Amygdala (tissue), 56 donors: Measurements from ENCODE around the gene MRPL39.
A peak's percentile ranks its signal among the peaks of the same experiment; 100 is the strongest.

ENCODE experiments used
- DNase-seq, 56 donors: peaks; one replicate each; lab custom pipeline; 2025; lab: John Stamatoyannopoulos, UW

MRPL39 gene

DNA sequence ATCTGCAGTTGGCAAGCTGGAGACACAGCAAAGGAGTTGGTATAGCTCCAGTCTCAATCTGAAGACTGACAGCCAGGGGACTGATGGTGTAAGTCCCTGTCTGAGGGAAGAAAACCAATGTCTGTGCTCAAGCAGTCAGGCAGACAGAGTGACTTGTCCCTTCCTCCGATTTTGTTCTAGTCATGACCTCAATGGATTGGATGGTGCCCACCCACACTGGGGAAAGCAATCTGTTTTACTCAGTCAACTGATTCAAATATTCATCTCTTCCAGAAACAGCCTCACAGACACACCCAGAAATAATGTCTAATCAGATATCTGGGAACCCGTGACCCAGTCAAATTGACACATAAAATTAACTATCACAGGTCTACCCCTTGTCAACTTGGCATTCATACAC lies 11.9 kb upstream of the MRPL39 start:
- DNase-seq = no peak

GRCh38 chr21:25615880-25616279 lies 8.6 kb upstream of the MRPL39 start:
- peak in 3 of 56 donors; percentile 1 to 6 (median 6) for DNase-seq

GRCh38 chr21:25614441-25614840 lies 7.2 kb upstream of the MRPL39 start:
- no peak for DNase-seq

GRCh38 chr21:25608044-25608737 lies 910 bp upstream of the MRPL39 start:
- peak in 55 of 56 donors; percentile 3 to 86 (median 52) for DNase-seq

DNA sequence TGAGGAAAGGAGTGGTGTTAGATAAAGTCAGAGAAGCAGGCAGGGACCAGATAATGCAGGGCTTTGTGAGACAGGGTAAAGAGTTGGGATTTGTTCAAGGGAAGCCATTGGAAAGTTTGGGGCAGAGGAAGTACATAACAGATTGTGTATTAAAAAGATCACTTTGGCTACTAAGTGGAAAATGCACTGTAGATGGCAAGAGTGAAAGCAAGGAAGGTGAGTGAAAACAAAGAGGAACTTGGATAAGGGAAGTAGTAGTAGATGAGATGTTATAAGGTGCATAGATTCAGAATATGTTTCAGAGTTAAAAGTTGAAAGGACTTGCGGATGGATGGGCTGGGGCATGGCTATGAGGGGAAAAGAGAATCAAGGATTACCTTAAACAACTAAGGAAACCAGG lies 17.4 kb downstream of the MRPL39 start:
- DNase-seq = no peak

- no peak for DNase-seq
Measured at GRCh38 chr21:25586791-25587190, 20.5 kb downstream of the MRPL39 start.

GRCh38 chr21:25586326-25586725 lies 21.0 kb downstream of the MRPL39 start:
- DNase-seq = no peak

GRCh38 chr21:25584833-25585676 lies 22.2 kb downstream of the MRPL39 start:
- no peak for DNase-seq

GRCh38 chr21:25583370-25584130 lies 23.7 kb downstream of the MRPL39 start:
- no peak for DNase-seq

DNA sequence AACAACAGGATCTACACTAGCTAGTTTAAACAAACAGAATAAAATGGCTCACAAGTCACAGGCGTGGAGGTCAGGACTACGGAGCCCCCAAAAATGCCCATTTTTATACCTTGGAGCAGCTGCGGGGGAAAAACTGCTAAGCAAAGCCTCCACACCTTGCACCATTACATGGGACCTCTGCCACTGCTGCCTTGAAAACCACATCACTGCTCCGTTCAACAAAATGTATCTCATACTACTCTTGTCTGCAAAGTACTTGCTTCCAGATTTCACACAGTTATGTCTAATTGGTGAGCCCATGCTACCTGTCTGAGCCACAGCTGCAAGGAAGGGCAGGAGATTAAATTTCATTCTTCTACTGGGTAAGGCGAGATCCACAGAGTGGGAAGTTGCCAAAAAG lies 24.4 kb downstream of the MRPL39 start:
- no peak for DNase-seq

DNA sequence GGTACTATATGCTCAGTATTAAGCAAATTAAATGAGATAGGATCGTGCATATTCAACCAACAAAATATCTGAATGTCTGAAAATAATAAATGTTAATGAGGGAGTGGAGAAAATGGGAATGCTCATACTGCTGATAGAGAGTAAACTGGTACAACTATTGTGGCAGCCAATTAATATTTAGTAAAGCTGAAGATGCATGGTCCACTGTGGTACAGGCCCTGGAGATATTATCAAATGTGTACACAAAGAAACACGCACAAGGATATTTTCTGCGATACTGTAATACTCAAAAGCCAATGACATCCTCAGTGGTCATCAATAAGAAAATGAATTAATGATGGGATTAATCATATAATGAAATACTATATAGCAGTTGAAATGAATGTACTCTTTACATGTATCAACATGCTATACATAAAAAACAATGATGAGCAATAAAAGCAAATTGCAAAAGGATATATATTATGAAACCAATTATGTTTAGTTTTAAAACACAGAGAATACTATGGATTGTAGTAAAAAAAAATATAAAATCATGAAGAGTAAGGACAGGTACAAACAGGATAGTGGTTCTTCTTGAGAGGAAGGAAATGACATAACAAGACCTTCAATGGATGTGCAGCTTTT lies 25.0 kb downstream of the MRPL39 start:
- DNase-seq = no peak

- DNase-seq = no peak
Measured at GRCh38 chr21:25581582-25581981, 25.7 kb downstream of the MRPL39 start.

DNA sequence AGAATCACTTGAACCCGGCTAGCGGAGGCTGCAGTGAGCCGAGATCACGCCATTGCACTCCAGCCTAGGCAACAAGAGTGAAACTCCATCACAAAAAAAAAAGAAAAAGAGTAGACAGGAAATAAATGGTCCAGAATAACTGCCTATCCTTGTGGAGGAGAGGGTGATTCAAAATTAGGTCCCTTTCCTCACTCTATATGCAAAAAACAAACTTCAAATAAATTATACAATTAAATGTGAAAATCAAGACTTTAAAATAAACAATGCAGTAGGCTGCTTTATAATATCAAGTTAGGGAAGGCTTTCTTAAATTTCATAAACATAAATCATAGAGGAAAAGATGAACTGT lies 26.4 kb downstream of the MRPL39 start:
- DNase-seq = no peak

DNA sequence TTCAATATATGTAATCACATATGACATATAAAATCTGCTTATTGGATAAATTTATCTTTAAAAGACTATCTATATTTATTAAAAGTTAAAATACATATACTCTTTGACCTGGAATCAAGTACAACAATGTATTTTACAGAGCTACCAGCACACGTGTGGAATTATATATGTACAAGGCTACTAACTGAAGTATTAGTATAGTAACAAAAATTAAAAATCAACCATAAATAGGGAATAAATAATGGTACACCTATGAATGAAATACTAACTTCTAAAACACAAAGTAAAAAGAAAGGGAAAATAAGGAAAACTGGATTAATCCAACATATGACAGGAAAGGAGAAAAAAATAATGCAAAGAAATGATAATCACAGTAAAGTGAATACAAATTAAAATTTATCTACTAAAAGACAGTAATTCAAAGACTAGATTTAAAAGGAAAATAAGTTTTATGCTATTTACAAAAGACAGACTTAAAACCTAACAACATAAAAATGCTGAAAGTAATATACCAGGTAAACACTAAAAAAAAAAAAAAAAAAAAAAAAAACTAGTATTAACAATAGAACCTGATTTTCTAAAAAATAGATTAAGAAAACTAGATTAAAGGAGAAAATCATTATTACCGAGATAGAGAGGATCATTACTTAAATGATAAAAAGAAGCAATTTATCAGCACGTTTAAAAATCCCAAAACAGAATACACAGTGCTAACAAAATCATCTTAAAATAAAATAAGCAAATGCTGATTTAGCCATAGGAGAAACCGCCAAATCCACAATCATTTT lies 27.9 kb downstream of the MRPL39 start:
- no peak for DNase-seq

DNA sequence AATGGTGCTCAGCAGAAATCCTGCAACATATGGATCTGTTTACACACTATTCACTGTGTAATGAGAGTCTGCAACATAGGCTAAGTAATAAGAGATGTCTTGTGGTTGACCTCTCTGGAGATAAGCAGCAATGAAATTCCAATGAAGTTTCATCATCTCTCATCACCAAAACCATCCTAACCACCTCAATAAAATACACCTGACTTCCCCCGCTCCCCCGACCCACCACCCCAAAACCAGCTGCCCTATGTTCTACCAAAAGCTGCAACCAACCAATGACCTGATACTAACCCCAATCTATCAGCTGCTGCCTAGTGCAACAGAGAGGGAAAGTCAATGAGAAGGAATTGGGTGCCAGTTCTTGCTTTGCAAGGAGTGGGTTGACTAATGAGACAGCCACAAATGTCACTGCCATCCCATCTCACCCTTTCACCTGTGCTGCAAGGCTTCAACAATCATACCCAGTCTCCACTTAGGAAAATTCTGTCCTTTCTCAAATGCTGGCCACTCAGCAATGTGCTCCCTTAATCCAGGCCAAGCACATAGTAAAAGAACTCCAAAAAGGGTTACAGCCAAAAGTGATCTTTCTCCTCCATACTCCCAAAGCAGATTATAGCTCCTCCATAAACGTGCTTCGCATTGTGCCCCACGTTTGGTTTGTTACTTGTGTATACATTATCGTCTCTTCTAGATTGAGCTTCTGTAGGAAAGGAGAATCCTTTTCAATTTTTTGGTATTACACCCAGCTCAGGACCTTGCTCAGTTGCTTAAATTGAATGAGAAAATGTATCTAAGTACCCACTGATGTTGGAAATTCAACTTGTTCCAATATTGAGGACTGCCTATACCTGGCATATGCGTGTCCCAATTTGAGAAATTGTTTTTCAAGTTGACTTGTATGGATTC lies 29.0 kb downstream of the MRPL39 start:
- no peak for DNase-seq

DNA sequence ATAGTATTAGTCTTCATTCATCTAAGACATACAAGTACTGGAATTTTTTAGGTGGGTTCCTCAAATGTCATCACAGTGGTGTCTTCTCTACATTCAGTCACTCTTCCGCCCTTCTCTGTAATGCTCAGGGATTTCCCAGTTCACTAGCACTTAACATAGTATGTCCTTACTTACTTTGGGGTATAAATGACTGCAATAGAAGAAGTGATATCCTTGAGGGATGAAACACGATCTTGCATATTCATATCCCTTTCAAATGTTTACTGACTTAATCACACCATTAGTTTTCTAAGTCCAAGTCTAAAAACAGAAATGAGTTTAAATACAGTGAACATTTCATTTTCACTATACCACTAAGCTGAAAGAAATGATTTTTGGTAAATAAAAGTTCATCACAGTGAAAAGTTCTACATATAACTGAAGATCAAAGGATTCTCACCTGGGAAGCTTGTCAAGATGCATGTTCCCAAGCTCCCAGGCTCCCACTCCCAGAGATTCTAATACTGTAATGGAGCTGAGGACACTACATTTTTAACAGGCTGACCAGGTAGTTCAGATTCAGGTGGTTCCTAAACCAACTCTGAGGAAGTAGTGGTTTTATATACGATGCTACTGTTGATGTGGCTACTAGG lies 29.7 kb downstream of the MRPL39 start:
- no peak for DNase-seq

DNA sequence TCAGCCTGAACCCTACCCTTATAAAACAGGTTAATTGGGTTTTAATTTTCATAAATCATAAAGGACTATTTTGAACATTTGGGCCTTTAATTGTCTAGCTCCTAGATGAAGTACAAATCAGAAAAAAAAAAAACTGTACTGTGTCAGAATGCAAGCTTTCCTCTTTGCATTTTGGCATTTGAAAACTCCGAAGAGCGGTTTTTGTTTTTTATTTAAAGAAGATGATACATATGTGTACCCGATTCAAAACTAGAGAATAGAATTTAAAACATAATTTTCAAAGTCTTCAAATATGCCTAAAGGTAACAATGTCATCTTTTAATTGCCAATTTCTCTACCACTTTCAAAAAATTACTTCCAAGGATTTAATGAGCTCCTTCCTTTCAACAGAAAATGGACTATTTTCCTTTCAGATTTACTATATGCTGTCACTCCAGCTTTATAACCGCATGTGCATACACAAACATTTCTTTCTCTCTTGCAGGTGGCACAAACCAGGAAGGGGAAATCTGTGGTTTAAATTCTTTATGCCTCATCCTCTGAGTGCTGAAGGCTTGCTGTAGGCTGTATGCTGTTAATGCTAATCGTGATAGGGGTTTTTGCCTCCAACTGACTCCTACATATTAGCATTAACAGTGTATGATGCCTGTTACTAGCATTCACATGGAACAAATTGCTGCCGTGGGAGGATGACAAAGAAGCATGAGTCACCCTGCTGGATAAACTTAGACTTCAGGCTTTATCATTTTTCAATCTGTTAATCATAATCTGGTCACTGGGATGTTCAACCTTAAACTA lies 33.7 kb downstream of the MRPL39 start:
- peak in 10 of 56 donors; percentile 5 to 42 (median 12) for DNase-seq

DNA sequence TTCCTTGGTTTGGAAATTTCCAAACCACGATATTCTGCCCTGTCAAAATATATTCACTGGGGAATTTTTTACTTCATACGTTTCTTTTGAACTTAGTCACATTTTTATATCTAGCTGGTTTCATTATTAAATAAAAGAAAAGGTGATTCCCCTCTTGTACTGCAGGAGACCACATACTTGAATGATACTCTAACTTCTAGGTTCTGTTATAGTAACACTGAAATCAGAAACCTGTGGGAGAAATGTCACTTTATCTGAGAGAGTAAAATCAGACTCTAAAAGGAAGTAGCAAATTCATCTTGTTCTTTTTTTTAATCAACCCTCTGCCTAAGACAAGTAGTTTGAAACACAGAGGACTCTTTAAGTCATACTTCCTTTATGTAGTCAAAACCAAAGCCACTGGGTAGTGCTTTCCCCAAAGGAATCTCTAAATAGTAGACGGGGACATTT lies 34.4 kb downstream of the MRPL39 start:
- no peak for DNase-seq
